GM20000 (cell line): ENCODE results near the gene SCN4B.

Experiments
- DNase-seq: peaks from one replicate; pipeline ENCODE4 v3.0.0; 2012; ENCODE audit warnings: low spot score
- CTCF ChIP-seq: IDR thresholded peaks from 2 replicates; pipeline ENCODE4 v1.5.1; 2012; ENCODE audit warnings: mild to moderate bottlenecking, control low read depth; ENCODE audit errors: extremely low read depth, missing control alignments

The SCN4B gene

GRCh38 chr11:118155776-118156530 is 3.3 kb upstream of the SCN4B start:
- TF ChIP-seq CTCF = no peak
- DNase-seq = no peak

- no peak for TF ChIP-seq CTCF
- DNase-seq = no peak
Observed at GRCh38 chr11:118154641-118155040, 2.0 kb upstream of the SCN4B start.

DNA sequence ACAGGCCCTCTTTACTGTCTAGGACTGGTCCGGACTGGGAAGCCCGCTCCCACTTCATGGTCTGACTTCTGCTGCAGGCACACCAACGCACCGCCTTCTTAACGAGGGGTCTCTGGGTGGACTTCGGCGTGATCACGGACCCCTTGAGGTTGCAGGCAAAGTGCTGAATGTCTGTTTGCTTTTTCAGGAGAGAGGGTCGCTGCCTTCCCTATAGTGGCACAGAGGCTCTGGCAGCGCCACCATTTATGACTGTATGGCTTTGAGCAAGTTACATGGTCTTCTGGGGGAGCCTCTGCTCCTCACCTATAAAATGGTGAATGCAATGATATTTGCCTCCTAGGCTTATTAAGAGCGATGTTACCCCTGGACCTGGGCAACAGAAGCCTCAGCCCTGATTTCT is 1.4 kb upstream of the SCN4B start:
- no peak for TF ChIP-seq CTCF
- no peak for DNase-seq

GRCh38 chr11:118153516-118153915 is 893 bp upstream of the SCN4B start:
- no peak for TF ChIP-seq CTCF
- DNase-seq = no peak

DNA sequence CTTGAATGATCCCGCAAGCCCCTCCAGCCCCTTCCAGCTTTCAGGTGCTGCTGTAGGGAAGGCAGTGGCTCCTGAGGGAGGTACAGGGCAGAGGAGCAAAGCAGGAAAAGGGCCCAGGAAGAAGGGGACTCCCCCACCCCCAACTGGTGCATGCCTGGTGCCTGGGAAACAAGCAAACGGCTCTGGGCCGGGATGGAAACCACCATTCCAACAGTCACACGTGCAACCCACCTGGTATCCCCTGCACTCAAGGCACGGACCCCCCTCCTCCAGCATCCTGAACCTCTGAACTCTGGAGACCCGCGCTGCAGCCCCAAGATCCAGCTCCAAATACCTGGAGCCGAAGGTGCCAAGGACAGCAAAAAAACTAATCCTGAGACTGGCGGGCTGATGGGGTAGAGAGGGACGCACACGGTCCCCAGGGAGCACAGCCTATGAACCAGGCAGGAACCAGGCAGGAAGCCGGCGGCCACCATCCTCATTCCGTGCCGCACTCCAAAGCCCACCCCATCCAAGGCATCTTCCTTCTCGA is 537 bp downstream of the SCN4B start:
- TF ChIP-seq CTCF = no peak

GRCh38 chr11:118151431-118151830 is 1.2 kb downstream of the SCN4B start:
- DNase-seq = no peak
- TF ChIP-seq CTCF = no peak

More for the DNA sequence above, 537 bp downstream of the SCN4B start:
- no peak for DNase-seq

- DNase-seq = no peak
- no peak for TF ChIP-seq CTCF
Observed at GRCh38 chr11:118149493-118149892, 3.1 kb downstream of the SCN4B start.
